KMS-11 (cell line): ENCODE data around the gene KRT4.

ENCODE experiments used
- H2AFZ ChIP-seq: fragments of 200-600 bp; sonication (generic); 2 replicates; pipeline ENCODE4 v1.6.1; 2016; ENCODE audit warnings: antibody characterized with exemption, mixed run types, low read depth
- H3K27ac ChIP-seq: fragments of 200-600 bp; sonication (generic); 2 replicates; pipeline ENCODE4 v1.6.1; 2016; ENCODE audit warnings: mild to moderate bottlenecking, mixed run types
- H3K27me3 ChIP-seq: fragments of 200-600 bp; sonication (generic); 2 replicates; pipeline ENCODE4 v1.6.1; 2017; ENCODE audit warnings: mild to moderate bottlenecking, low read depth, mixed run types, moderate library complexity; ENCODE audit not compliant: insufficient read depth
- H3K36me3 ChIP-seq: fragments of 200-600 bp; sonication (generic); 2 replicates; pipeline ENCODE4 v1.6.1; 2017; ENCODE audit warnings: mild to moderate bottlenecking, mixed run types; ENCODE audit not compliant: insufficient read depth
- H3K4me1 ChIP-seq: fragments of 200-600 bp; sonication (generic); 2 replicates; pipeline ENCODE4 v1.6.1; 2016; ENCODE audit warnings: mild to moderate bottlenecking, low read depth, mixed run types; ENCODE audit not compliant: poor library complexity, severe bottlenecking
- H3K4me2 ChIP-seq: fragments of 200-600 bp; sonication (generic); 2 replicates; pipeline ENCODE4 v1.7.0; 2016; ENCODE audit warnings: mild to moderate bottlenecking, mixed run types
- H3K4me3 ChIP-seq: fragments of 200-600 bp; sonication (generic); IDR thresholded peaks from 2 replicates; pipeline ENCODE4 v1.6.1; 2017; ENCODE audit warnings: low read depth, low read length, mixed read lengths; ENCODE audit not compliant: insufficient read depth
- H3K79me2 ChIP-seq: fragments of 200-600 bp; sonication (generic); 2 replicates; pipeline ENCODE4 v1.6.1; 2016; ENCODE audit warnings: low read depth, mixed run types; ENCODE audit not compliant: insufficient read depth
- H3K9ac ChIP-seq: fragments of 200-600 bp; sonication (generic); 2 replicates; pipeline ENCODE4 v1.6.1; 2016; ENCODE audit warnings: mild to moderate bottlenecking, mixed run types
- H4K20me1 ChIP-seq: fragments of 200-600 bp; sonication (generic); 2 replicates; pipeline ENCODE4 v1.6.1; 2016; ENCODE audit warnings: mild to moderate bottlenecking, mixed run types; ENCODE audit not compliant: insufficient read depth
- CTCF ChIP-seq: fragments of 200-600 bp; sonication (generic); conservative IDR thresholded peaks from 2 replicates; pipeline ENCODE4 v1.6.1; 2017; ENCODE audit warnings: low read depth, mild to moderate bottlenecking, antibody characterized with exemption, low read length, moderate library complexity, mixed read lengths

KRT4 gene

DNA sequence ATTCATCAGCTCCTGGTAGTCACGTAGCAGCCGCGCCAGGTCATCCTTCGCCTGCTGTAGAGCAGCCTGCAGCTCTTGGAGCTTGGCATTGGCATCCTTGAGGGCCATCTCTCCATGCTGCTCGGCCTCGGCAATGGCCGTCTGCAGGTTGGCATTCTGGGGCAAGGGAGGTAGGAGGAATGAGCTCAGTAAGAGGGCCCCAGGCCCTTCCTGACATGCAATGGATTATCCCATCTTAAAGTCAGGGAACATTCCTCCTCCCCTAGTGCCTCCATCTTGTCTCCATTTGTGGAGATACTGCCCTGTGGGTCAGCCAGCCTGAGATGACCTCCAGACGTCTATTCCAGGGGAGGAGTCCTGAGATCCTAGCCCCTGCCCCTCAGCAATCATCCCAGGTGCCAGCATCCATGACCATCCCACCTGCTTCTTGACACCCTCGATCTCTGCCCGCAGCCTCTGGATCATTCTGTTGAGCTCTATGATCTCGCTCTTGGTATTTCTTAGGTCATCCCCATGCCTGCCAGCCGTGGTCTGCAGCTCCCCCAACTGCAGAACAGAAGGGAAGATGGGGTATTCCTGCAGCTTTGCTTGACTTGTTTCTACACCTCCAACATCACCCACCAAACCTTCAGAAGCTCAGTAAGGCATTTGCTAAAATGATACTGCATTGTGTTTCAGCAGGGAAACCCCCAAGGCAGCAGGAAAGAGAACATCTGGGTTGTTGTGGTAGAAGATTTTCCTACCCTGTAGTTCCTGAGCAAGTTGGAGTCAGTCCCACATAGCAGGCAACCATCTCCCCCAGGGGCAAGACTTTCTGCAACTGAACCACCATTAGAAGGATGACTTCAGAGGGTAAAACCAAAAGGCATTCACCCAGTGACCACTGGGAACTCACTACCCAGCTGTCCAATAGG is 22.4 kb downstream of the KRT4 start:
- Histone ChIP-seq H3K4me1 (peaks cover 28% of the 10 kb centered on the region), H3K36me3 (no peaks in the 10 kb centered on the region), H3K27me3 (peaks cover 8% of the 10 kb centered on the region), H3K9ac (no peak overlapping the region), H3K79me2 (no peaks in the 10 kb centered on the region), H2AFZ (no peak overlapping the region), H3K4me3 (no peak overlapping the region), H3K27ac (no peak overlapping the region), H4K20me1 (no peaks in the 10 kb centered on the region), H3K4me2 (no peak overlapping the region; the same call in 1 of the 2 replicates)
- no peak for TF ChIP-seq CTCF

GRCh38 chr12:52790427-52791270 is 23.3 kb downstream of the KRT4 start:
- no peaks in the 10 kb centered on the region for H4K20me1 ChIP-seq
- H3K27me3 ChIP-seq, result peaks cover 8% of the 10 kb centered on the region
- H2AFZ ChIP-seq, result no peak overlapping the region
- H3K79me2 ChIP-seq, result no peaks in the 10 kb centered on the region
- no peak overlapping the region for H3K4me2 ChIP-seq
- no peaks in the 10 kb centered on the region for H3K36me3 ChIP-seq
- no peak overlapping the region for H3K27ac ChIP-seq
- H3K4me1 ChIP-seq, result peaks cover 28% of the 10 kb centered on the region
- no peak for TF ChIP-seq CTCF
- H3K4me3 ChIP-seq, result no peak overlapping the region
- no peak overlapping the region for H3K9ac ChIP-seq

DNA sequence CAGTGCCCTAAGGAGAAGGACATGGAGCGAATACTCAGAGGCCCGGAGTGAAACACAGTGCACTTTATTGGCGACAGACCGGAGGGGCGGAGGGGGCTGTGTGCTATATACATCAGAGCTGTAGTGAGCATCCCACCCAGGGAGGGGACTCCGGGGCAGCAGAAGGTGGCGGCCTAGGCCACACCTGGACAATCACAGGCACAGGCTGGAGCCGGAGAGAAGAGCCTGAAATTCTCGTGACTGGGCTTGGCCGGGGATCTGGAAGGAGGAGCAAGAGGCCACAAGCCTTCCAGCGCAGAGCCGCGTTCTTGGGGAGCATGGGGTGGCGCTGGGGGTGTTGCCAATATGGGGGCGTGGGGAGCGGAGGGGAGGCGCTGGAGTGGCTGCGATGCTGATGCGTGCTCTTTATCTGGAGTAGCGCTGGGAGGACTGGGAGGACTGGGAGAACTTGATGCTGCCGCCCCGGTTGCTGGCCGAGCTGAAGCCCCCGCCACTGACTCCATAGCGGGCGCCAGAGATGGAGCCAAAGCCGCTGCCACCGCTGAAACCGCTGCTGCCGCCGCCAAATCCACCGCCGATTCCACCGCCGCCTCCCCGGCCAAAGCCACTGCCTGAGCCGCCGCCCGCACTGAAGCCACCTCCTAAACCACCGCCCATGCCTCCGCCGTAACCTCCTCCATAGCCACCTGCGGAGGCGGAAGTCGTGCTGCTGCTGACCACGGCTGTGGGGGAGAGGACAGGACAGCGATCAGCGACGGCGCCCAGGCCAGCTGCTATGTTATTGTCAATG is 24.1 kb downstream of the KRT4 start:
- Histone ChIP-seq H3K4me3 (no peak overlapping the region), H3K79me2 (no peaks in the 10 kb centered on the region), H3K27me3 (peaks cover 8% of the 10 kb centered on the region), H2AFZ (no peak overlapping the region), H3K4me2 (no peak overlapping the region), H3K4me1 (peaks cover 28% of the 10 kb centered on the region), H3K36me3 (no peaks in the 10 kb centered on the region), H3K27ac (no peak overlapping the region), H3K9ac (no peak overlapping the region), H4K20me1 (no peaks in the 10 kb centered on the region)
- no peak for TF ChIP-seq CTCF
